GM06990 (cell line): ENCODE results near the gene TGM3.

ENCODE experiments used
- DNase-seq: peaks from one replicate; pipeline ENCODE4 v3.0.0-alpha.2; 2011; ENCODE audit not compliant: insufficient read length; ENCODE audit errors: extremely low read depth
- H3K27me3 ChIP-seq: replicated peaks from 2 replicates; pipeline ENCODE4 v1.6.0; 2011; ENCODE audit warnings: low read length; ENCODE audit not compliant: control insufficient read depth, insufficient read depth
- H3K36me3 ChIP-seq: 2 replicates; pipeline ENCODE4 v1.5.1; 2011; ENCODE audit warnings: low read length; ENCODE audit not compliant: control insufficient read depth, insufficient read depth
- H3K4me3 ChIP-seq: replicated peaks from 2 replicates; pipeline ENCODE4 v1.5.1; 2011; ENCODE audit warnings: low read depth, mild to moderate bottlenecking, control low read depth, low read length
- TF ChIP-seq, protein P1 (sequence below): IDR thresholded peaks from 2 replicates; pipeline ENCODE4 v1.5.1; 2011; ENCODE audit warnings: low read length, control low read depth, mild to moderate bottlenecking, inconsistent platforms; ENCODE audit not compliant: insufficient read depth, poor library complexity, severe bottlenecking

The TGM3 gene

DNA sequence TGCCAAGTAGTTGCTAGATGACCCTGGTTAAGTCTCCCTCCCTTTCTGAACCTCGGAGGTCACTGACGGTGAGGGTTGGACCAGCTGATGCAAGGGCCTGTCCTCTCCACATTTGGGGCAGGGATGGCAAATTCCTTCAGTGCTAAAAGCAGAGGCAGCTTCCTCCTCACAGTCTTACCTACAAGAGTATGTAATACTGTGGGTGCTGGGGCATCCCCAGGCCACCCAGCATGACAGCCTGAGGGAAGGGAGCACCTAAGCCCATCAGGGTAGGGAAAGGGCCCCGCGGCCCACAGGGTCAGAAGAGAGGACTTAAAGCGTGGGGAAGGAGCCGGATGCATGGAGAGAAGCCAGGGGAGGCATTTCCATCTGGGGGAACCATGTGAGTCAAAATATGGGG is 38.0 kb downstream of the TGM3 start:
- Histone ChIP-seq H3K27me3 (peaks cover 3% of the 10 kb centered on the region), H3K36me3 (no peaks in the 10 kb centered on the region), H3K4me3 (no peak overlapping the region)
- TF ChIP-seq, protein P1, sequence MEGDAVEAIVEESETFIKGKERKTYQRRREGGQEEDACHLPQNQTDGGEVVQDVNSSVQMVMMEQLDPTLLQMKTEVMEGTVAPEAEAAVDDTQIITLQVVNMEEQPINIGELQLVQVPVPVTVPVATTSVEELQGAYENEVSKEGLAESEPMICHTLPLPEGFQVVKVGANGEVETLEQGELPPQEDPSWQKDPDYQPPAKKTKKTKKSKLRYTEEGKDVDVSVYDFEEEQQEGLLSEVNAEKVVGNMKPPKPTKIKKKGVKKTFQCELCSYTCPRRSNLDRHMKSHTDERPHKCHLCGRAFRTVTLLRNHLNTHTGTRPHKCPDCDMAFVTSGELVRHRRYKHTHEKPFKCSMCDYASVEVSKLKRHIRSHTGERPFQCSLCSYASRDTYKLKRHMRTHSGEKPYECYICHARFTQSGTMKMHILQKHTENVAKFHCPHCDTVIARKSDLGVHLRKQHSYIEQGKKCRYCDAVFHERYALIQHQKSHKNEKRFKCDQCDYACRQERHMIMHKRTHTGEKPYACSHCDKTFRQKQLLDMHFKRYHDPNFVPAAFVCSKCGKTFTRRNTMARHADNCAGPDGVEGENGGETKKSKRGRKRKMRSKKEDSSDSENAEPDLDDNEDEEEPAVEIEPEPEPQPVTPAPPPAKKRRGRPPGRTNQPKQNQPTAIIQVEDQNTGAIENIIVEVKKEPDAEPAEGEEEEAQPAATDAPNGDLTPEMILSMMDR, result no peak
- DNase-seq, result no peak

DNA sequence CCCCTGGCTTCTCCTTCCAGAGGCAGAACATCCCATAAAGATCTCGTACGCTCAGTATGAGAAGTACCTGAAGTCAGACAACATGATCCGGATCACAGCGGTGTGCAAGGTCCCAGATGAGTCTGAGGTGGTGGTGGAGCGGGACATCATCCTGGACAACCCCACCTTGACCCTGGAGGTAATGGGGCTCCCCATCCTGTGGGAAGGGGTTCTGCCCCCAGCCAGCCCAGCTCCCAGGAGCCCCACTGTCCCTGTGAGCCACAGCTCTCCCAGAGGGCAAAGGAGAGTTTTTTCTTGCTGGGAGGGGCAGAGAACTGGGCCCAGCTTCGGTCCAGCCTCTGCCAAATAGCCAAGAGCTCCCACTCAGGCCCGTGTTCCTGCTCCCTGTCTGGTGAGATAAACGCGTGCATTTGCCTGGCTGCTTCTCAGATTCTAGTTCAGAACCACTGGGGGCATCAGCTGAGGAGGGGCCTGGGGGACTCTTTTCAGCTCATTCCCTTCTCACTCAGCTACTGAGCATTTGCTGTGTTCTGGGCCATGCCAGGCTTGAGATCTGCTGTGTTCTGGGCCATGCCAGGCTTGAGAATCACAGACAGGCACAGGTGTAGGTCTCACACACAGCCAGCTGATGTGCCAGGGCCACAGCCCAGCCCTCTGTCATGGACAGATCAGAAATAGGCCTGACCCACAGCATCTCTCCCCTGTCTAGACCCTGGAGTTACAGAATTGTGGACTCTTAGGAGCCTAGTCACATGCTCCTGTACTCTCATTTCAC is 39.5 kb downstream of the TGM3 start:
- no peak overlapping the region for H3K4me3 ChIP-seq
- no peak for DNase-seq
- no peaks in the 10 kb centered on the region for H3K36me3 ChIP-seq
- TF ChIP-seq, protein P1, result no peak
- peaks cover 3% of the 10 kb centered on the region for H3K27me3 ChIP-seq

DNA sequence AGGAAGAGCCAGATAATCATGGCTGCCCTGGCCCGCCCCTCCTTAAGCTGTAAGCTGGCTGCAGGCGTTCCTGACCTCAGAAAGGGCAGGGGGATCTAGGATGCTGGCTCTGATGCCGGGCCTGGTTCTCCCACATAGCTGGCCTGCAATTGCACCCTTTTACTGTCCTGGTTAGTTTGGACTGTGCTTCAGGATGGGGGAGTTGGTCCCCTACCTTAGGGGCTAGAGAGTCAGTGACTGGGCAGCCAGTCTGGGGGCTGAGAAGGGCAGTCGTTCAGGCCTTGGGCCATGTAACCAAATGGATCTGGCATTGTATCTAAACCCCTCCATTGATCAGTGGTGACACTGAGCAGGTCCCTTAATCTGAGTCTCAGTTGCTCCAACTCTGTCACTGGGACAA is 40.7 kb downstream of the TGM3 start:
- no peaks in the 10 kb centered on the region for H3K36me3 ChIP-seq

DNA sequence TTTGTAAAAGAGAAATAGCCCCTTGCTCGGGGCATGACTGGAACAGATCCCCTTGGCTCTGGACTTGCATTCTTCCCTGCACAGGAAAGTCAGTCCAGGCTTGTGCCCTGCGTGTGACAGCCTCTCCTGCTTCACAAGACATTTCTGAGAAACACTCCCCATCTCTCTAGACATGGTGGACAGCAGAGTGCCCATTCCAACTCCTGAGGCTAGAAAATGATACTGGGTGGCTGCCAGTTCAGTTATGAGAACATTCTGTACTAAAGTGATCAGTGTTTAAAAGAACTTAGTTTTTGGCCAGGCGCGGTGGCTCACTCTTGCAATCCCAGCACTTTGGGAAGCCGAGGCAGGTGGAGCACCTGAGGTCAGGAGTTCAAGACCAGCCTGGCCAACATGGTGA is 41.3 kb downstream of the TGM3 start:
- H3K4me3 ChIP-seq, result no peak overlapping the region
- TF ChIP-seq, protein P1, result no peak
- peaks cover 3% of the 10 kb centered on the region for H3K27me3 ChIP-seq
- DNase-seq, result no peak
- no peaks in the 10 kb centered on the region for H3K36me3 ChIP-seq

More for the DNA sequence above, 40.7 kb downstream of the TGM3 start:
- no peak for DNase-seq
- Histone ChIP-seq H3K4me3 (no peak overlapping the region), H3K27me3 (peaks cover 3% of the 10 kb centered on the region)
- TF ChIP-seq, protein P1, result no peak

DNA sequence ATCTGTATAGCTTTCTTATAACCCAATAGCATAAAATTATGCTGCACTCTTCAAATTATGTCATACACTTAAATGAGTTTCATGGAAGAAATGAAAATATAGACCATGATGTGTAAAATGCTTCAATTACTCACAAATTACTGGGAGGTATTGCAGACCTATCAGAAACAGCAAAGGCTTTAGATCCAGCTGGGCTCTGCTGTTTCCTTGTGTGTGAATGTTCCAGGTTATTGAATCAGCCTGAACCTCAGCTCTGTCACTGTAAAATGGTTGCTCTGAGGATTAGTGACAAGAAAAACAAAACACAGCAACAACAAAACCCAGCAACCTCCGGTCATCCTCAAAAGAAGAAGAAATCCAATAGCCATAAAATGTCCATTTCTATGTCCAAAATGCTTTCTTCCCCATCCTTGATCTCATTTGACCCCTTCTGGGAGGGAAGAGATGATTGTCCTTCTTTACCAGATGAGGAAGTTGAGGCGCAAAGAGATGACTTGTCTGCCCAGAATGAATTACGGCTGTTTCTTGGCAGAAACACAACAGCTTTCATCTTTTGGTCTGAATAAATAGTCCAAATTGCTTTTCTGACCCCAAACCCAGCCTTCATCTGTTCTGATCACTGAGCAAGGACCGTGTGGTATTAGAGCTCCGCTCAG is 42.7 kb downstream of the TGM3 start:
- no peak for DNase-seq
- H3K27me3 ChIP-seq, result peaks cover 3% of the 10 kb centered on the region

More for the DNA sequence above, 42.7 kb downstream of the TGM3 start:
- H3K4me3 ChIP-seq, result no peak overlapping the region
- no peaks in the 10 kb centered on the region for H3K36me3 ChIP-seq
- TF ChIP-seq, protein P1, result no peak
